Measurements from ENCODE around the gene SQOR. TPM values are rescaled to one million over a fixed set of nuclear protein-coding genes. Genes with fewer than 3 reads are reported as not detected.
A peak's percentile ranks its signal among the peaks of the same experiment; 100 is the strongest.

The SQOR gene
- total RNA-seq, 4 donors from 2014 or later = 67.0 to 90.3 (median 84.1) TPM

DNA sequence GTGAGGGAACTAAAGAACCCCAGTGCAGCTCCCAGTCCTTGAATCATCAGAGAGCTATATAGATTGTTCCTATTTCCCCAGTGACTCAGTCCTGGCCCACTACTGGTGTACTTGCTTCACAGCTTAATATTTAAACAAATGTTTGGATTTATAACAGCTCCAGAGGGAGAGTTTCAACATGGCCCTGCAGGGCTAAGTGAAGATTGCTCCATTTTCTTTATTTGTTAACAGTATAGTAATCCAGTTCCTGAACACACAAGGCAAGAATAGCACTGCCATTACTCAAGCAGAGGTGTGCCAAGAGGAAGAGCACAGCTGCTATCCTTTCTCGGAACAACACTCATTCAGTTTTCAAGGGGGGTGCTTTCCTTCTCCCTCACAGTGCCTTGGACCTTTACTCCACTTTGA, 6.5 kb downstream of the SQOR start:
- DNase-seq (ENCODE audit: low spot score) (no peak), ATAC-seq (ENCODE audit: low FRiP score) (peak; percentile 65)
- TF ChIP-seq, protein P1, sequence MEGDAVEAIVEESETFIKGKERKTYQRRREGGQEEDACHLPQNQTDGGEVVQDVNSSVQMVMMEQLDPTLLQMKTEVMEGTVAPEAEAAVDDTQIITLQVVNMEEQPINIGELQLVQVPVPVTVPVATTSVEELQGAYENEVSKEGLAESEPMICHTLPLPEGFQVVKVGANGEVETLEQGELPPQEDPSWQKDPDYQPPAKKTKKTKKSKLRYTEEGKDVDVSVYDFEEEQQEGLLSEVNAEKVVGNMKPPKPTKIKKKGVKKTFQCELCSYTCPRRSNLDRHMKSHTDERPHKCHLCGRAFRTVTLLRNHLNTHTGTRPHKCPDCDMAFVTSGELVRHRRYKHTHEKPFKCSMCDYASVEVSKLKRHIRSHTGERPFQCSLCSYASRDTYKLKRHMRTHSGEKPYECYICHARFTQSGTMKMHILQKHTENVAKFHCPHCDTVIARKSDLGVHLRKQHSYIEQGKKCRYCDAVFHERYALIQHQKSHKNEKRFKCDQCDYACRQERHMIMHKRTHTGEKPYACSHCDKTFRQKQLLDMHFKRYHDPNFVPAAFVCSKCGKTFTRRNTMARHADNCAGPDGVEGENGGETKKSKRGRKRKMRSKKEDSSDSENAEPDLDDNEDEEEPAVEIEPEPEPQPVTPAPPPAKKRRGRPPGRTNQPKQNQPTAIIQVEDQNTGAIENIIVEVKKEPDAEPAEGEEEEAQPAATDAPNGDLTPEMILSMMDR (IDR thresholded peaks at IDR 0.05) = no peak

DNA sequence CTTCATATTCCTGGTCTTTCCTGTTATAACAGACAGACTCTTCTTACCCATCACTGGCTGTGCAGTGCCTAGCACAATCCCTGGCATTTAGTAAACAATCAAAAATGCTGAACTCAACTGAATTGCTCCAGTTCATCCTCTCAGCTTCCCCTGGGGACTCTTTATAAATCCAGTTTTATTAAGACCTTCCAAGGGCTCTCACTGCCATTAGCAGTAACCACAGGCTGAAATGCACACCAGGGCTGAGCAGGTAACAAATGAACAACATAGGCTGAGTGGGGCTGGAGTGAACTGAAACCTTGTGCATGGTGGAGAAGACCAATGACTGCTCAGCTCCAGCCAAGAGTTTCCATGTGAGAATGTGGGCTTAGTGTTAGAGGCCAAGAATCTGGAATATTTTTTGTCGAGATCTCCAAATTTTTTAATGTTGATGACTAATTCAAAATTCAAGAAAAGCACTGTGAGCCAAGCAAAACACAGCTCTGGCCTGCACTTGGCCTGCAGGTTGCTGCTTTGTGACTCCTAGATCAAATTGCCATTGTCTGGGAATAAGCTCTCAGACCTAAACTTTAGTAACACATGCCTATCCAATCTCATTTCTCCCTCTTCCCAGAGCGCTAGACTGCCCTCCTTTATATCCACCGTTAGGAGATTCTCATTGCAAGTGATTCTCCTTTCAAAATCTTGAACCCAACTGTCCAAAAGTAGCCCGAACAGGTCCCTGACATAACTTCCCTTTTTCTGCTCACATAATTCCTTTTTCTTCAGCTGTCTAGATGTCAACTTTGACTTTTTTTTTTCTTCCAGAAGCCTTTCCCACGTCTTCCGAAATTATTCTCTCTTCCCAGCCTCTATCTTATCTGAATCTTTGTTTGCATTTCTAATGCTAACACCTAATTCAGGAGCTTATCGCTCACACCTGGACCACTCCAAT, 7.4 kb downstream of the SQOR start:
- peak; percentile 31 for ATAC-seq (ENCODE audit: low FRiP score)
- no peak for DNase-seq (ENCODE audit: low spot score)
- TF ChIP-seq, protein P1 (IDR thresholded peaks at IDR 0.05) = no peak

DNA sequence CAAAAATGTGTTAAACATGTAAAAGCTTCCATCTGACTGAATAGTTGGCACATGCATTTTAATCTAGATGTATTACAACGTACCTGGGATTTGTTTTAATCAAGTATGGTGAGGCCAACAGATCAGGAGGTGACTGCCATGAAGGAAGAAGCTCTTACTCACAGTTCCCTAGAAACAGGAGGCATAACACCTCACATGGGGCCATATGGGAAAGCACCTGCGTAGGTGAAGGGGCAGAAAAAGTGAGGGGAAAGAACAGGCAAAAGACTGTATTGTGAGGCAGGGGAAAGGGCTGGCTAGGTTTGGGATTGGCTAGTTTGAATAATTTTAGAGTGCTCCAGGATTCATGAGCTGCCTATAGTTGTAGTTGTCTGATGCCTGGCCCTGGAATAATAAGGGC, 9.6 kb downstream of the SQOR start:
- TF ChIP-seq, protein P1 (IDR thresholded peaks at IDR 0.05) = no peak
- DNase-seq (ENCODE audit: low spot score) (no peak), ATAC-seq (ENCODE audit: low FRiP score) (no peak)

DNA sequence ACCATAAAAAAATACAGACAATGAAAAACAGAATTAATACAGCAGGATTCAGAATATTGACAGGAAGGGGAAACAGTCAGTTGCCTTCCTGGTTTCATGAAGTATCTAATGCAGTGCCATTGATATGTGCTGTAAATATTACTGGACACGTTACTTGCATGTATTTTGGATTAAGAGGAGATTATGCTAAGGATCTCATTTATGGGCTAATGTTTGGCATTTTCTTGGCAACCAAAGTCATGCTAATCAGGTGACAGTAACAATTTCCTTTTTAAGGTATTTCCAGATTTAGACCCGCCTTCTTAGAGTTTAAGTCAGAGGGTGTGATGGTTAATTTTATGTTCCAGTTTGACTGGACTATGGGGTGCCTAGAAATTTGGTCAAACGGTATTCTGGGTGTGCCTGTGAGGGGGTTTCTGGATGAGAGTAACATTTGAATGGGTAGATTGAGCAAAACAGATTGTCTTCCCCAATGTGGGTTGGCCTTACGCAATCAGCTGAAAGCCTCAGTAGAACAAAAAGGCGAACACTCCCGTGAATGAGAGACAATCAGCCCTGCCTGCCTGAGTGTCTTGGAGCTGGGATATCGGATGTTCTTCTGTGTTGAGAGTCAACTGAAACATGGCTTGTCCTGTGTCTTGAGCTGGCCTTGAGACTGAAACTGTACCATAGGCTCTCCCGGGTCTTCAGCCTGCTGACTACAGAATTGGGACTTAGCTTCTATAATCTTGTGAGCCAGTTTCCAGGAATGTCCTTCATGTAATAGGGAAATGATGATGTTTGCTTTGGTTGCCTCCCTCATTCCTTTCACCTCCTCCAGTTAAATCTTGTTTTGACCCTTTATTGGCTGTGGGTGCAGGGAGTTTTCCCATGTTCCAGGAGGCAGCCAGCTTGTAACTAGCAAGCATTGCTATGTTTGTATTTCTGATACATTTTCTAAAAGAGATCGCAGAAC, 10.5 kb downstream of the SQOR start:
- TF ChIP-seq, protein P1 (IDR thresholded peaks at IDR 0.05) = no peak
- ATAC-seq (ENCODE audit: low FRiP score) = peak; percentile 38
- DNase-seq (ENCODE audit: low spot score) = no peak

DNA sequence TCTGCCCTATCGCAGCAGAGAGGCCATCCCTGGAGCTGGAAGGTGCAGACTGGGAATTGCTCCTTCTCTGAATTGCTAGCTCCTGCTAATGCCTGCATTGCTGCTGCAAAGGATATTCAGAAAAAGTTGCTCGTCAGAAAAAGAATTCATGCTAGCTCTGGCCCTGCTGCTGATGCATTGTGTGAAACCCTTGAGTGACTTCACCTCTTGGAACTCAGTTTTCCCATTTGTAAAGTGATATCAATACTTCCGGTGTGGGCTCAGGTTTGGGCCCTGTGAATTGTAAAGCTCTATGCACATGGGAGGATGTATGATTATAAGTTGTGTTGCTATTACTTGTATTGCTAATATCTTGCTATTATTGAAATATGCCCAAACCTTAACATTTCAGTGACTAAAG, 11.4 kb downstream of the SQOR start:
- DNase-seq (ENCODE audit: low spot score) = no peak
- TF ChIP-seq, protein P1 (IDR thresholded peaks at IDR 0.05) = no peak
- no peak for ATAC-seq (ENCODE audit: low FRiP score)

DNA sequence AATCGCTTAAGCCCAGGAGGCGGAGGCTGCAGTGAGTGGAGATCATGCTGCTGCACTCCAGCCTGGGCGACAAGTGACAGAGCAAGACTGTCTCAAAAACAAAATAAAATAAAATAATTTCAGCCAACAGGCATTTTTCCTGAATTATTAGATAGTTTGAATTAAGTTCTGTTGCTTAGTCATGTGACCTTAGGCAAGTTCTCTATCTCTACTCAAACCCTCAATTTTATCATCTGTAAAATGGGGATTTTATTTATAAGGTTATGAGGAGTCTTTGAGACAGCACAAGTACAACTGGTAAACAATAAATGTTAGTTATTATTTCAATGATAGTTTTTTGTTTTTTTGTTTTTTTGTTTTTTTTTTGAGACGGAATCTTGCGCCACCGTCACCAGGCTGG, 13.0 kb downstream of the SQOR start:
- DNase-seq (ENCODE audit: low spot score) (no peak), ATAC-seq (ENCODE audit: low FRiP score) (no peak)
- TF ChIP-seq, protein P1 (IDR thresholded peaks at IDR 0.05) = no peak

Data from omental fat pad (tissue), 4 donors.